Amniotic stem cell (primary cell): ENCODE data around the gene SPAG7.
A peak's percentile ranks its signal among the peaks of the same experiment; 100 is the strongest.

Source experiments
- DNase-seq: peaks from one replicate; lab custom pipeline; 2025; lab: John Stamatoyannopoulos, UW

Gene SPAG7

GRCh38 chr17:4974115-4974670, 6.6 kb upstream of the SPAG7 start:
- no peak for DNase-seq

GRCh38 chr17:4973256-4974114, 5.9 kb upstream of the SPAG7 start:
- no peak for DNase-seq

GRCh38 chr17:4972752-4973151, 5.1 kb upstream of the SPAG7 start:
- DNase-seq, result no peak

DNA sequence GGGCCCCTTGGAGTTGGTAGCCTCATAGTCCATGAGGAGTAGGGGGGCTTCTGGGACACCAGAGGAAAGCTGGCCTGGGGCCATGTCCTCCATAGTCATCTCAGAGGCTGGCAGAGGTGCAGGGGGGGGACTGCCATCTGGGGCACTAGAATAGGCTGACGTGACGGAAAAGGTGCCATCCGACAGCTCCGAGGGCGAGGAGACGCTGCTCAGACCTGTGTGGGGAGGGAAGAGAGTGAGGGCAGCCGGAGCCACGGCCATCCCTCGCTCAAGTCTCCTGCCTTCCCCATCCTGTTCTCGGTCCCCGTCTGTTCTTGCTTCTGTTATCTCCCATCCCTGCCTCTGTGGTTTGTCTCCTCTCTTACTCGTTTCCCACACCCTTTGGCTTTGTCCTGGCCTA, 4.7 kb upstream of the SPAG7 start:
- DNase-seq, result no peak

DNA sequence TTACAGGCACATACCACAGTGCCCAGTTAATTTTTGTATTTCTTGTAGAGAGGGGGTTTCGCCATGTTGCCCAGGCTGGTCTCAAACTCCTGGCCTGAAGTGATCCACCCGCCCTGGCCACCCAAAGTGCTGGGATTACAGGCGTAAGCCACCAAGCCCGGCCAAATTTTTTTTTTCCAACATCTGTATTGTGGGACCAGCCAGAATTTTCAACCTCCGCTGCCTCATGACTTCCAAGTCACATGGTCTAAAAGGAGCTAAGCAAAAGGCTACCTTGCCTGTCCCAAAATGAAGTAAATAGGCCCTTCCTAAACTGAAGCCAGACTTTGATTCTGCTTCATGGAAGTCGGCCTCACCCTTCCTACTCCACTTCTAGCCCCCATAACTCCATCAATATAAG, 4.2 kb upstream of the SPAG7 start:
- DNase-seq, result no peak

DNA sequence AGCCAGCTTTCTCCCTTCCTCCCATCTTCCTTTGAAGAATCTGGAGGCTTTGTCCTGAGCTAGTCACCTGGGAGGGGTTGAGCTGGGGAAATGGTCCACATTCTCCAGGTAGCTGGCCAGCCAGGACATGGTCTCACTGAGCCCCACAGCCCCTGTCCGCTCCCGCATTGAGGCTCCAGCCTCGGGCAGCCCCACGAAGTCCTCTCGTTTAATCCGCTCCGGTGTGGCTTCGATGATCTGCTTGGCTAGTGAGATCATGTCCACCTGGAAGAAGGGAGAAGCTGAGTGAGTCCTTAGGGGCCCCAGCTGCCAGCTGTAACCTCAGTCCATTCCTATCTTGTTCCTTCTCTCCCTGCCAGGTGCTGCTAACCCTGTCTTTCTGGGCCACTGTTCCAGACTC, 2.7 kb upstream of the SPAG7 start:
- DNase-seq, result no peak

DNA sequence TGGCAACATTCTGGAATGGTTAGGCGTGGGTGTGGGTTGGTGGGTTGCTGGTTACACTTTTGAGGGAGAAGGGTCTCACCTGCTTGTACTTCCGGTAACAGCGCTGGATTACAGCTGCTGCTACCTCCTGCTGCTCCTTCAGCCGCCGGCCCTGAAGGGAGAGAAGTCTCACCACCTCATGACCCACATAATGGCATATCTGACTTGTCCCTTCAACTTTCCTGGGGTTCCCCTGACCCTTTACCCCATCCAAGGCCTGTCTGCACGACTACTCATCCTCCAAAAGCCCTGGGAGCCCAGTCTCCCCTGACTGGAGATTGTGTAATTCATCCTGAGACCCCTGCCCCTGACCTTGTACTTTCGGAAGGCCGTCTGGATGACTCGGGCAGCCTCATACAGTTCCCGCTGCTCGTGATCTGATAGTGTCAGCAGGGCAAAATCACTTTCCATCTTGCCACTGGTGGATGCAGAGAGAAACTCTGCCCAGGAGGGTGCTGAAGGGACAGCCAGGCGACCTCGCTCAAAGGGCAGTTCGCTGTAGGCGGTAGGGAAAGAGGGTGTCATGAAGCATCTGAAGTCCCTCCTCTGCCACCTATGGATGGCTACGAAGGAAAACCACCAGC, 2.0 kb upstream of the SPAG7 start:
- DNase-seq, result peak; percentile 10

GRCh38 chr17:4969047-4969550, 1.5 kb upstream of the SPAG7 start:
- DNase-seq, result peak; percentile 91

DNA sequence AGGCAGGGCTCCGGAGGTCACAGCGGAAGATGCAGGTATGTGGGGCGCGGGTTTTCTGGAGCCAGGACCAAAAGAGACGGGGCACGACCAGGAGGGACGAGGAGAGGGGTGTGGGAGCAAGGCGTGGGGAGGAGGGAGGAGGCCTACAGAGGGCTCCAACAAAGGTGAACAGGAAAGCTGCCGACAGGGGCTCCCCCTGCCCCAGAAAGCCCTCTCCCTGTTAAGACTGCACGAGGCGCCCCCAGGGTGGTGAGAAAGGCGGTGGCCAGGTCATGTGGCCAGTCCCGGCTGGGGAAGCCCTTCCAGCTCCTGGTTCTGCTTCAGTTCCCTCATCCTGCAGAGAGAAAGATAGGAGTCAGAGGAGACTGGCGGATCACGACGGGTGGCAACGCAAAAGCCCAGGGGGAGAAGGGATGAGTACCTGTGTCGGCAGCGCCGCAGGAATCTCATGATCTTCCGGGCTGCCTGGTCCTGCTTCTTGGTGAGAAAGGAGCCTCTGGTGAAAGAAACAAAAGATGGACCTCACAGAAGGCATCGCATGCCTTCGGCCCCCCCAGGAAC, 949 bp upstream of the SPAG7 start:
- peak; percentile 11 for DNase-seq

DNA sequence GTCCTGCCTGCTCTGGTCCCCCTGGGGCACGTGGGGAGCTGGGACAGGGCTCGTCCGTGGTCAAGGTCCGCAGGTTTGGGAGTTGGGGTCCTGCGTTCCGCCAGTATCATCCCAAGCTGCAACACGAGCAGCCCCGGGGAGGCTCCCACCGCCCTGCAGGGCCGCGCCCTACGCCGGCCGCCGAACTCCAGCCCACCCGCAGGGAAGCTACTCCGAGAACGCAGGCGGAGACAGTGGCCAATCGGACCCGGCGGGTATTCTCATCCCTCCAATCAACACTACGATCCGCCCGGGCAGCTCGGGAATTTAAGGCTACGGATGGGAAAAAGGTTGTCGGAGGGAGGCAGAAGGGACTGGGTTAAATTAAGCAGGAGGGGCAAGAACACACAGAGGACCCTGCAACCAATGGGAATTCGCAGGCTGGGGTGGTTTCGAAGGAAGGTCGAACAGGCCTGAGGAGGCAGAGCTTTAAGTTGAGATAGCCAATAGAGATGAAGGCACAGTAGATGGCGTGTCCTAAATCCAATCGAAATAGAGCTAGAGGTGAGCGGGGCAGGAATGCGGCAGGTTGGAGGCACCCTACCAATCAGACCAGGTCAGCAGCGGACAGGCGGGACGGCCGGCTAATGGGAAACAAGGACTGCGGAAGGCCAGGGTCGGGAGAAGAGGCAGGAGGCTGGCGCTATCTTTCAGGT, 626 bp downstream of the SPAG7 start:
- peak; percentile 98 for DNase-seq

GRCh38 chr17:4965311-4965986, 2.2 kb downstream of the SPAG7 start:
- no peak for DNase-seq

DNA sequence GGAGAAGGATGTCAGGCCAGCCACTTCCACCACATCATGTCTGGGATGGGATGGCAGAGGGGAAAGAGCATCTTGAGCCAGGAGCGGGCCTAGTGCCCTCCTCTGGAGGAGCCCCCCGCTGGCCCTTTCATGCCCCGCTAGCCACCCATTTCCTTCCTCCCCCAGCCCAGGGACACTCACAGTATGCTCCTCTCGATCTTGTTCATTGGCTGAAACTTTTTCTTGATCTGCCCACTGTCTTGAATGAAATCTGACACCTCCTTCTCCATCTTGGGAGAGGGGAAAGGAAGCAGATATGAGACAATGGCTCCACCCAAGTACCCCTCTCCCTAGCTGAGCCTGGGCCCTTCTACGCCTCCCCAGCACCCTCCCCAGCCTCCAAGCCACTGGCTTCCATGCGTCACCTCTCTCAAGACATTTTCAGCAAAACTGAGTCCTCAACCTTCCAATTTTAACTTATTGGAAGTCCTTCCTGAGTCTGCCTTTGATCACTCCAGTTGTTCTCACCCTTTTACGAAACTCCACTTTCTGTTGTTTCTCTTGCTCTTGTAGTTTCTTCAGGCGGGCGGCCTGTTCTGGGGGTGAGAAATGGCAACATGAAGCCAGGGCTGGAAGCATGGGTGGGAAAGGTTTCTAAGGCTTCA, 7.2 kb downstream of the SPAG7 start:
- no peak for DNase-seq

- no peak for DNase-seq
Measured at GRCh38 chr17:4959261-4959965, 8.2 kb downstream of the SPAG7 start.

DNA sequence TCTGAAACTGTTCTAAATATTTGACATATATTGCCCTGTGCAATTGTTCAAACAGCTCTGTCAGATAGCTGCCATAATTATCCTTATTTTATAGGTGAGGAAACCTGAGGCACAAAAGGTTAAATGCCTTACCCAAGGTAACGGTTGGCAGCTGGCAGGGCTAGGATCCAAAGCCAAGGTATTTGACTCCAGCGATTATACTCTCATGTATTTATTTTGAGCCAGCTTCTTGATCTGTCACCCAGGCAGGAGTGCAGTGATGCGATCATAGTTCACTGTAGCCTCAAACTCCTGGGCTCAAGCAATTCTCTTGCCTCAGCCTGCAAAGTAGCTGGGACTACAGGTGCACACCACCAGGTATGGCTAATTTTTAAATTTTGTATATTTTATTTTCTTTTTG, 9.5 kb downstream of the SPAG7 start:
- DNase-seq, result no peak

- no peak for DNase-seq
Measured at GRCh38 chr17:4956493-4957061, 11.0 kb downstream of the SPAG7 start.

- no peak for DNase-seq
Measured at GRCh38 chr17:4955091-4955490, 12.5 kb downstream of the SPAG7 start.

DNA sequence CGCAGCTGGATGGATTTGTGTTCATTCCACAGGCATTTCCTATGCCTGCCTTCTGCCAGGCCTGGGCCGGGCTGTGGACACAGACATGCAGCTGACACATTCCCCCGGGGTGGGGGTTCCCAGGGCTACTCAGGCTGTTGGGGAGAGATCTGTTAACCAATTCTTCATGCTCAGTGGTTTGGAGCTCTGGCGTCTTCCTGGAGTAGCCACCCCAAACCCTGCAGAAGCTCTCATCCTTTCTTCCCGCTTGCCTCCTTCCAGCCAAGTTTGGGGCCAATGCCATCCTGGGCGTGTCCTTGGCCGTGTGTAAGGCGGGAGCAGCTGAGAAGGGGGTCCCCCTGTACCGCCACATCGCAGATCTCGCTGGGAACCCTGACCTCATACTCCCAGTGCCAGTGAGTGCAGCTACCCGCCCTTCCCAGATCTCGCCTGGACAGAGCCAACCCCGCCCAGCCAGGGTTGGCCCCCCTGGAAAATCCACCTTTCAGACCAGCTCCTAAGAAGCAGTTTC, 14.1 kb downstream of the SPAG7 start:
- DNase-seq, result peak; percentile 40

GRCh38 chr17:4951486-4951885, 16.1 kb downstream of the SPAG7 start:
- no peak for DNase-seq

- DNase-seq, result no peak
Measured at GRCh38 chr17:4950746-4951204, 16.8 kb downstream of the SPAG7 start, which contains the start of gene ENO3. Gene ENO3 (plus strand): TSS chr17:4951119. CDS start chr17:4951830, 711 bp downstream.
